HepG2 (cell line): ENCODE data around the gene HMGN4. TPM values are rescaled to one million over a fixed set of nuclear protein-coding genes. Genes with fewer than 3 reads are reported as not detected.

ENCODE experiments used
- DDIT3 ChIP-seq: sonication (generic); formaldehyde crosslinking; IDR thresholded peaks from 2 replicates; pipeline ENCODE4 v1.4.0; 2020; ENCODE audit warnings: mild to moderate bottlenecking, missing genetic modification reagents
- DPF2 ChIP-seq: sonication (generic); formaldehyde crosslinking; IDR thresholded peaks from 2 replicates; pipeline ENCODE4 v1.4.0; 2020; ENCODE audit warnings: mild to moderate bottlenecking, low read depth, missing genetic modification reagents, borderline replicate concordance
- GATAD1 ChIP-seq: IDR thresholded peaks from 2 replicates; pipeline ENCODE4 v1.6.1; 2016; ENCODE audit warnings: missing genetic modification reagents, missing compliant biosample characterization
- KLF9 ChIP-seq: IDR thresholded peaks from 2 replicates; pipeline ENCODE4 v1.6.1; 2016; ENCODE audit warnings: low read depth
- MAF1 ChIP-seq: sonication (generic); formaldehyde crosslinking; IDR thresholded peaks from 2 replicates; pipeline ENCODE4 v1.5.0; 2020; ENCODE audit warnings: missing genetic modification reagents, borderline replicate concordance
- MIXL1 ChIP-seq: IDR thresholded peaks from 2 replicates; pipeline ENCODE4 v1.6.1; 2016
- NRL ChIP-seq: sonication (generic); formaldehyde crosslinking; IDR thresholded peaks from 2 replicates; pipeline ENCODE4 v1.5.0; 2020; ENCODE audit warnings: missing genetic modification reagents, mild to moderate bottlenecking, moderate library complexity, borderline replicate concordance
- RARA ChIP-seq: IDR thresholded peaks from 2 replicates; pipeline ENCODE4 v1.6.1; 2016; ENCODE audit warnings: missing genetic modification reagents, missing compliant biosample characterization
- RBAK ChIP-seq: sonication (generic); formaldehyde crosslinking; IDR thresholded peaks from 2 replicates; pipeline ENCODE4 v1.5.1; 2020; ENCODE audit warnings: mild to moderate bottlenecking, missing genetic modification reagents
- RBFOX2 ChIP-seq: fragments of 200-400 bp; formaldehyde crosslinking; IDR thresholded peaks from 2 replicates; pipeline ENCODE4 v1.6.1; 2017; ENCODE audit warnings: low read depth, mild to moderate bottlenecking, low read length
- SPEN ChIP-seq: sonication (generic); formaldehyde crosslinking; IDR thresholded peaks from 2 replicates; pipeline ENCODE4 v1.5.1; 2020; ENCODE audit warnings: low read depth, mild to moderate bottlenecking, missing genetic modification reagents
- STAT6 ChIP-seq: sonication (generic); formaldehyde crosslinking; IDR thresholded peaks from 2 replicates; pipeline ENCODE4 v1.4.0; 2020; ENCODE audit warnings: missing genetic modification reagents, mild to moderate bottlenecking, borderline replicate concordance
- TCF7L2 ChIP-seq: IDR thresholded peaks from 2 replicates; pipeline ENCODE4 v1.6.1; 2011; ENCODE audit warnings: mild to moderate bottlenecking, low read depth, low read length, moderate library complexity
- TEAD3 ChIP-seq: optimal IDR thresholded peaks from 2 replicates; pipeline ENCODE3; 2016; ENCODE audit warnings: borderline replicate concordance
- U2AF1 ChIP-seq: fragments of 200-400 bp; formaldehyde crosslinking; optimal IDR thresholded peaks from 2 replicates; pipeline ENCODE3; 2017; ENCODE audit warnings: mild to moderate bottlenecking, low read depth, low read length
- ZBTB20 ChIP-seq: sonication (generic); formaldehyde crosslinking; IDR thresholded peaks from 2 replicates; pipeline ENCODE4 v1.8.1; 2023; ENCODE audit warnings: missing genetic modification reagents, low read depth, mild to moderate bottlenecking, borderline replicate concordance
- ZBTB42 ChIP-seq: sonication (generic); formaldehyde crosslinking; IDR thresholded peaks from 2 replicates; pipeline ENCODE4 v1.5.0; 2020; ENCODE audit warnings: mild to moderate bottlenecking, missing genetic modification reagents
- ZFP41 ChIP-seq: sonication (generic); formaldehyde crosslinking; IDR thresholded peaks from 2 replicates; pipeline ENCODE4 v1.4.0; 2020; ENCODE audit warnings: mild to moderate bottlenecking, missing genetic modification reagents, borderline replicate concordance
- ZNF282 ChIP-seq: fragments of 450-650 bp; IDR thresholded peaks from 2 replicates; pipeline ENCODE4 v1.6.1; 2018; ENCODE audit not compliant: partially characterized antibody
- ZNF350 ChIP-seq: sonication (generic); formaldehyde crosslinking; IDR thresholded peaks from 2 replicates; pipeline ENCODE4 v1.4.0; 2020; ENCODE audit warnings: mild to moderate bottlenecking, low read depth, missing genetic modification reagents, borderline replicate concordance
- ZNF496 ChIP-seq: sonication (generic); formaldehyde crosslinking; IDR thresholded peaks from 2 replicates; pipeline ENCODE4 v1.8.1; 2023; ENCODE audit warnings: mild to moderate bottlenecking, moderate library complexity, missing genetic modification reagents; ENCODE audit not compliant: insufficient replicate concordance
- ZNF749 ChIP-seq: sonication (generic); formaldehyde crosslinking; IDR thresholded peaks from 2 replicates; pipeline ENCODE4 v1.8.0; 2022; ENCODE audit warnings: mild to moderate bottlenecking, missing genetic modification reagents, moderate library complexity, borderline replicate concordance
- ZNF781 ChIP-seq: sonication (generic); formaldehyde crosslinking; IDR thresholded peaks from 2 replicates; pipeline ENCODE4 v1.5.1; 2020; ENCODE audit warnings: borderline replicate concordance, mild to moderate bottlenecking, missing genetic modification reagents; ENCODE audit errors: not compliant biosample characterization
- ZSCAN22 ChIP-seq: sonication (generic); formaldehyde crosslinking; IDR thresholded peaks from 2 replicates; pipeline ENCODE4 v1.4.0; 2020; ENCODE audit warnings: mild to moderate bottlenecking, missing genetic modification reagents
- polyA plus RNA-seq, 8 experiments: library from polyadenylated mRNA; depleted of rRNA in 3 of 8; stranded (reverse) in 7 of 8; unstranded in 1 of 8; fragments of >200 nt; fragmentation: Illumina TruSeq in 4 of 8; extraction: Trizol in 4 of 8; gene quantifications; 2 replicates each; pipeline versions ENCODE4 v1.2.1 to v1.2.3, GENCODE V29; 2011 to 2016; ENCODE audit warnings: low read depth in 4 of 8, missing spikeins in 1 of 8, mixed read lengths in 1 of 8; ENCODE audit not compliant: insufficient read depth in 1 of 8
- total RNA-seq, 5 experiments: library from RNA; depleted of rRNA; stranded (reverse); fragments of >200 nt; fragmentation: Illumina TruSeq; extraction: Trizol; gene quantifications; 2 replicates each; pipeline ENCODE4 v1.2.3, GENCODE V29; 2016; ENCODE audit warnings: low read depth in 1 of 5
- TF ChIP-seq, protein P1 (sequence below): sonication (generic); formaldehyde crosslinking; IDR thresholded peaks from 2 replicates; pipeline ENCODE4 v1.9.0; 2022; ENCODE audit warnings: missing genetic modification reagents, mild to moderate bottlenecking, borderline replicate concordance
- TF ChIP-seq, protein P2 (sequence below): sonication (generic); formaldehyde crosslinking; IDR thresholded peaks from 2 replicates; pipeline ENCODE4 v1.8.0; 2022; ENCODE audit warnings: missing genetic modification reagents, low read depth, mild to moderate bottlenecking, borderline replicate concordance

Gene HMGN4
- total and polyA plus RNA-seq, 2 of the 13 experiments (the other 11 are each of a cell fraction or from before 2014, with no cell fraction given) = 39.9 to 52.1 TPM

DNA sequence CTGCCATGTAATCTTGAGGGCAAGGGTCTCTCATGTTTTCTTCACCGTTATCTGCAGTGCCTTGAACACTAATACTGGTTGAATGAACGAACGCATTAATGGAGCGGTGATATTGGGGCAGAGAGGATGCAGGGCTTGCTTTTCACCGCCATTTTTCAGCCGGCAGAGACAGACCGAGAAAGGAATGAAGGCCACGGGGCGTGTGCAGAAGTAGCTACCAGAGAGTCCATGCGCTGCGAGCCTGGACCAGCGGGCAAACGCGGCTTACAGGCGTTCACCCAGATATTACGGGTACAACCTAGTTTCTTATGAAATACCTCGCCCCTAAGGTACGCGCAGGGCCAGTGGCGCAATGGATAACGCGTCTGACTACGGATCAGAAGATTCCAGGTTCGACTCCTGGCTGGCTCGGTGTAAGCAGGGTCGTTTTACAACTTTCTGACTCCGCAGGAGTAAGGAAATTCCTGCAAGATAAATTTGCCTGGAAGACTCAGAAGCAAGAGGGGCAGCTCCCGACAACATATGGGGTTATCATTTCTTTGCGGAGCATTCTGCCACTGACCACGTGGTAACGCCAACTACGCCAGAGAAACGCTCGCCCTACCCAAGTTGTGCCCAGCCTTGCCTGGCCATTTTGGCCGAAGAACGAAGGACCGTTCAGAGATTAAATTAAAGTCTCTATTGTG is 863 bp upstream of the HMGN4 start (continued):
- no peak for TF ChIP-seq ZFP41 (CRISPR knock-in tag)
- peak; percentile 95 for TF ChIP-seq ZBTB20 (CRISPR knock-in tag)
- TF ChIP-seq ZSCAN22 (CRISPR knock-in tag) = peak; percentile 52; the same call in 1 of the 2 replicates
- TF ChIP-seq ZBTB42 = no peak
- TF ChIP-seq GATAD1 (CRISPR knock-in tag) = peak; percentile 75; the same call in 1 of the 2 replicates
- no peak for TF ChIP-seq DDIT3 (CRISPR knock-in tag)
- no peak for TF ChIP-seq ZNF781
- no peak for TF ChIP-seq RBAK (CRISPR knock-in tag)
- no peak; the same call in 1 of the 2 replicates for TF ChIP-seq DPF2
- TF ChIP-seq ZNF350 (CRISPR knock-in tag) = peak; percentile 85
- TF ChIP-seq SPEN (CRISPR knock-in tag) = no peak
- peak; percentile 89 for TF ChIP-seq MIXL1 (CRISPR knock-in tag)
- peak; percentile 53 for TF ChIP-seq STAT6 (CRISPR knock-in tag)
- TF ChIP-seq TCF7L2 = no peak
- no peak for TF ChIP-seq ZNF496
- TF ChIP-seq MAF1 (CRISPR knock-in tag) = peak; percentile 98
- peak; percentile 93 for TF ChIP-seq TEAD3 (CRISPR knock-in tag)
- TF ChIP-seq RBFOX2 = no peak
- TF ChIP-seq U2AF1 = no peak
- peak; percentile 91; the same call in 1 of the 2 replicates for TF ChIP-seq NRL (CRISPR knock-in tag)
- peak; percentile 60; the same call in 1 of the 2 replicates for TF ChIP-seq RARA (CRISPR knock-in tag)
- TF ChIP-seq, protein P1, sequence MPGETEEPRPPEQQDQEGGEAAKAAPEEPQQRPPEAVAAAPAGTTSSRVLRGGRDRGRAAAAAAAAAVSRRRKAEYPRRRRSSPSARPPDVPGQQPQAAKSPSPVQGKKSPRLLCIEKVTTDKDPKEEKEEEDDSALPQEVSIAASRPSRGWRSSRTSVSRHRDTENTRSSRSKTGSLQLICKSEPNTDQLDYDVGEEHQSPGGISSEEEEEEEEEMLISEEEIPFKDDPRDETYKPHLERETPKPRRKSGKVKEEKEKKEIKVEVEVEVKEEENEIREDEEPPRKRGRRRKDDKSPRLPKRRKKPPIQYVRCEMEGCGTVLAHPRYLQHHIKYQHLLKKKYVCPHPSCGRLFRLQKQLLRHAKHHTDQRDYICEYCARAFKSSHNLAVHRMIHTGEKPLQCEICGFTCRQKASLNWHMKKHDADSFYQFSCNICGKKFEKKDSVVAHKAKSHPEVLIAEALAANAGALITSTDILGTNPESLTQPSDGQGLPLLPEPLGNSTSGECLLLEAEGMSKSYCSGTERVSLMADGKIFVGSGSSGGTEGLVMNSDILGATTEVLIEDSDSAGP (CRISPR knock-in tag) = peak; percentile 84
- TF ChIP-seq, protein P2, sequence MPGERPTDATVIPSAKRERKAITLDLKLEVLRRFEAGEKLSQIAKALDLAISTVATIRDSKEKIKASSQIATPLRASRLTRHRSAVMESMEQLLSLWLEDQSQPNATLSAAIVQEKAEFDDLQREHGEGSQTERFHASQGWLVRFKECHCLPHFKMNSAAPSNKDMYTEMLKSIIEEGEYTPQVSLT (CRISPR knock-in tag) = no peak
- no peak for TF ChIP-seq KLF9 (CRISPR knock-in tag)
- no peak for TF ChIP-seq ZNF282
- no peak for TF ChIP-seq ZNF749 (CRISPR knock-in tag)
